Body of pancreas (tissue), 4 donors: Measurements from ENCODE around the gene DTWD2. TPM values are rescaled to one million over a fixed set of nuclear protein-coding genes. Genes with fewer than 3 reads are reported as not detected.

Source experiments
- ATAC-seq: fragments of 150-250 bp; one replicate; pipeline ENCODE4 v1.9.1; 2016
- DNase-seq, 4 donors: peaks; one replicate each; pipeline ENCODE4 v3.0.0-alpha.2; 2019
- H3K27ac ChIP-seq, 4 donors: fragments of 200-600 bp; sonication (generic); 1 replicate in 3 of 4; 2 replicates in 1 of 4; pipeline versions ENCODE4 v1.5.1 to v1.6.1; 2016 to 2019; ENCODE audit warnings: mild to moderate bottlenecking in 1 of 4, mixed read lengths in 1 of 4, moderate library complexity in 1 of 4
- H3K27me3 ChIP-seq, 2 donors: fragments of 200-600 bp; sonication (generic); one replicate each; pipeline ENCODE4 v1.6.0; 2016; ENCODE audit warnings: mild to moderate bottlenecking in 1 of 2
- H3K36me3 ChIP-seq, 2 donors: fragments of 200-600 bp; sonication (generic); replicated peaks in 1 of 2; 2 replicates each; pipeline ENCODE4 v1.5.1; 2016; ENCODE audit warnings: low read depth in 2 of 2; ENCODE audit not compliant: insufficient read depth in 1 of 2
- H3K4me1 ChIP-seq: fragments of 200-600 bp; sonication (generic); one replicate; pipeline ENCODE4 v1.6.0; 2016
- H3K4me3 ChIP-seq, 2 donors: fragments of 200-600 bp; sonication (generic); 1 replicate in 1 of 2; 2 replicates in 1 of 2; pipeline ENCODE4 v1.5.1; 2016 to 2019
- H3K9me3 ChIP-seq, 3 donors: fragments of 200-600 bp; sonication (generic); 1 replicate in 2 of 3; 2 replicates in 1 of 3; pipeline ENCODE4 v1.5.1; 2016
- CTCF ChIP-seq, 7 experiments: fragments of 450-650 bp in 4 of 7; fragments of 200-600 bp in 3 of 7; sonication (generic) in 3 of 7; IDR thresholded peaks; one replicate each; pipeline ENCODE4 v1.5.1; 2016 to 2019; ENCODE audit warnings: antibody characterized with exemption in 7 of 7
- POLR2A ChIP-seq, 3 donors: fragments of 450-650 bp; IDR thresholded peaks; one replicate each; pipeline ENCODE4 v1.6.1; 2016; ENCODE audit warnings: antibody characterized with exemption in 3 of 3, mild to moderate bottlenecking in 2 of 3
- WGBS, 2 donors: methylation state at CpG; one replicate each; pipeline ENCODE4 v1.1.5; 2017; 5-methylcytosine and 5-hydroxymethylcytosine counted together
- intact Hi-C: fragments of 100-400 bp; cut with DNase I; formaldehyde crosslinking; loops from one replicate; pipeline ENCODE4 v1.15.1; 2023
- total RNA-seq, 2 donors: library from RNA; depleted of rRNA; stranded (reverse); fragments of >200 nt; gene quantifications; one replicate each; pipeline ENCODE4 v1.1.0, GENCODE V29; 2016

Gene DTWD2
- total RNA-seq, 2 donors from 2014 or later, result 7.5 to 29.7 TPM

GRCh38 chr5:118825226-118825625 lies 163.1 kb downstream of the DTWD2 start:
- H3K4me1 ChIP-seq, result no peaks in the 10 kb centered on the region
- H3K9me3 ChIP-seq, result no peaks in the 10 kb centered on the region
- no peak overlapping the region for H3K27ac ChIP-seq
- 68 to 77% methylated on average over 1 of the region's 1 CpG for WGBS, 2 donors
- intact Hi-C loops, result no loop called here
- no peaks in the 10 kb centered on the region for H3K27me3 ChIP-seq
- TF ChIP-seq CTCF (IDR thresholded peaks at IDR 0.05) (no peak), POLR2A (IDR thresholded peaks at IDR 0.05) (no peak)
- H3K36me3 ChIP-seq, result no peaks in the 10 kb centered on the region
- ATAC-seq (no peak), DNase-seq (no peak)
- H3K4me3 ChIP-seq, result no peak overlapping the region

GRCh38 chr5:118818604-118819003 lies 169.7 kb downstream of the DTWD2 start:
- no peak for TF ChIP-seq POLR2A (IDR thresholded peaks at IDR 0.05)
- no peak for TF ChIP-seq CTCF (IDR thresholded peaks at IDR 0.05)

GRCh38 chr5:118808441-118808840 lies 179.9 kb downstream of the DTWD2 start:
- DNase-seq, result no peak
- intact Hi-C loops, result no loop called here
- 47 to 54% methylated on average over 2 of the region's 2 CpGs for WGBS, 2 donors
- ATAC-seq, result no peak
- no peaks in the 10 kb centered on the region for H3K27me3 ChIP-seq
- H3K4me3 ChIP-seq, result no peak overlapping the region
- no peaks in the 10 kb centered on the region for H3K36me3 ChIP-seq
- TF ChIP-seq CTCF (IDR thresholded peaks at IDR 0.05) (no peak), POLR2A (IDR thresholded peaks at IDR 0.05) (no peak)
- peaks cover 0 to 5% (median 0%) of the 10 kb centered on the region in 3 donors for H3K9me3 ChIP-seq
- H3K27ac ChIP-seq, result no peak overlapping the region
- no peaks in the 10 kb centered on the region for H3K4me1 ChIP-seq

More at GRCh38 chr5:118818604-118819003, 169.7 kb downstream of the DTWD2 start:
- no peaks in the 10 kb centered on the region for H3K9me3 ChIP-seq
- DNase-seq, result no peak
- H3K27me3 ChIP-seq, result no peaks in the 10 kb centered on the region
- no peaks in the 10 kb centered on the region for H3K36me3 ChIP-seq
- H3K4me3 ChIP-seq, result no peak overlapping the region
- H3K4me1 ChIP-seq, result no peaks in the 10 kb centered on the region
- WGBS, 2 donors, result 94 to 95% methylated on average over 3 of the region's 3 CpGs
- no peak for ATAC-seq
- no peak overlapping the region for H3K27ac ChIP-seq
- intact Hi-C loops, result no loop called here

GRCh38 chr5:118806571-118806970 lies 181.8 kb downstream of the DTWD2 start:
- ATAC-seq (no peak), DNase-seq (no peak)
- Histone ChIP-seq H3K27me3 (no peaks in the 10 kb centered on the region), H3K4me3 (no peak overlapping the region), H3K36me3 (no peaks in the 10 kb centered on the region), H3K27ac (no peak overlapping the region), H3K4me1 (no peaks in the 10 kb centered on the region), H3K9me3 (peaks cover 0 to 5% (median 0%) of the 10 kb centered on the region in 3 donors)
- TF ChIP-seq CTCF (IDR thresholded peaks at IDR 0.05) (no peak), POLR2A (IDR thresholded peaks at IDR 0.05) (no peak)
- 89 to 92% methylated on average over 4 of the region's 4 CpGs for WGBS, 2 donors
- intact Hi-C loops, result no loop called here

GRCh38 chr5:118802335-118802734 lies 186.0 kb downstream of the DTWD2 start:
- no peak for TF ChIP-seq POLR2A (IDR thresholded peaks at IDR 0.05)
- TF ChIP-seq CTCF (IDR thresholded peaks at IDR 0.05), result no peak
- Histone ChIP-seq H3K4me1 (no peaks in the 10 kb centered on the region), H3K36me3 (no peaks in the 10 kb centered on the region), H3K4me3 (no peak overlapping the region), H3K9me3 (no peaks in the 10 kb centered on the region), H3K27me3 (no peaks in the 10 kb centered on the region), H3K27ac (no peak overlapping the region)
- ATAC-seq (no peak), DNase-seq (no peak)
- intact Hi-C loops, result no loop called here
- WGBS, 2 donors, result 79% methylated on average over 2 of the region's 2 CpGs
